WTC11 (cell line): Measurements from ENCODE around the gene FAF1.

Experiments used
- NFE2L1 ChIP-seq: sonication (generic); formaldehyde crosslinking; IDR thresholded peaks from 2 replicates; pipeline ENCODE4 v1.8.1; 2023; ENCODE audit warnings: missing genetic modification reagents
- OVOL2 ChIP-seq: fragments of 250-450 bp; sonication (Bioruptor Pico); IDR thresholded peaks from 2 replicates; pipeline ENCODE4 v1.9.0; 2021; ENCODE audit warnings: mild to moderate bottlenecking, borderline replicate concordance
- RELA ChIP-seq: sonication (generic); formaldehyde crosslinking; IDR thresholded peaks from 2 replicates; pipeline ENCODE4 v1.8.1; 2022; ENCODE audit warnings: missing genetic modification reagents, mild to moderate bottlenecking, borderline replicate concordance
- RORB ChIP-seq: fragments of 250-450 bp; sonication (Bioruptor Pico); IDR thresholded peaks from 2 replicates; pipeline ENCODE4 v1.9.0; 2021; ENCODE audit warnings: mild to moderate bottlenecking
- SP1 ChIP-seq: sonication (generic); formaldehyde crosslinking; conservative IDR thresholded peaks from 2 replicates; pipeline ENCODE4 v1.8.1; 2022; ENCODE audit warnings: missing genetic modification reagents
- TEAD4 ChIP-seq: sonication (generic); formaldehyde crosslinking; IDR thresholded peaks from 2 replicates; pipeline ENCODE4 v1.8.0; 2022; ENCODE audit warnings: mild to moderate bottlenecking, missing genetic modification reagents
- TF ChIP-seq, protein P1 (sequence below): fragments of 200-600 bp; IDR thresholded peaks from 2 replicates; pipeline ENCODE4 v1.8.0; 2022; ENCODE audit warnings: antibody characterized with exemption
- TF ChIP-seq, protein P2 (sequence below): sonication (generic); formaldehyde crosslinking; IDR thresholded peaks from 2 replicates; pipeline ENCODE4 v1.8.1; 2022; ENCODE audit warnings: mild to moderate bottlenecking, moderate library complexity, missing genetic modification reagents
- TF ChIP-seq, protein P3 (sequence below): sonication (generic); formaldehyde crosslinking; IDR thresholded peaks from 2 replicates; pipeline ENCODE4 v1.8.0; 2022; ENCODE audit warnings: mild to moderate bottlenecking, missing genetic modification reagents
- TF ChIP-seq, protein P4 (sequence below): fragments of 250-450 bp; sonication (Bioruptor Pico); conservative IDR thresholded peaks from 2 replicates; pipeline ENCODE4 v1.9.0; 2021; ENCODE audit warnings: mild to moderate bottlenecking
- TF ChIP-seq, protein P5 (sequence below): sonication (generic); formaldehyde crosslinking; IDR thresholded peaks from 2 replicates; pipeline ENCODE4 v1.8.1; 2022; ENCODE audit warnings: low read depth, mild to moderate bottlenecking, moderate library complexity, missing genetic modification reagents, borderline replicate concordance
- TF ChIP-seq, protein P6 (sequence below): sonication (generic); formaldehyde crosslinking; IDR thresholded peaks from 2 replicates; pipeline ENCODE4 v1.8.0; 2022; ENCODE audit warnings: mild to moderate bottlenecking, missing genetic modification reagents
- TF ChIP-seq, protein P7 (sequence below): sonication (generic); formaldehyde crosslinking; IDR thresholded peaks from 2 replicates; pipeline ENCODE4 v1.8.0; 2023; ENCODE audit warnings: missing genetic modification reagents

DNA sequence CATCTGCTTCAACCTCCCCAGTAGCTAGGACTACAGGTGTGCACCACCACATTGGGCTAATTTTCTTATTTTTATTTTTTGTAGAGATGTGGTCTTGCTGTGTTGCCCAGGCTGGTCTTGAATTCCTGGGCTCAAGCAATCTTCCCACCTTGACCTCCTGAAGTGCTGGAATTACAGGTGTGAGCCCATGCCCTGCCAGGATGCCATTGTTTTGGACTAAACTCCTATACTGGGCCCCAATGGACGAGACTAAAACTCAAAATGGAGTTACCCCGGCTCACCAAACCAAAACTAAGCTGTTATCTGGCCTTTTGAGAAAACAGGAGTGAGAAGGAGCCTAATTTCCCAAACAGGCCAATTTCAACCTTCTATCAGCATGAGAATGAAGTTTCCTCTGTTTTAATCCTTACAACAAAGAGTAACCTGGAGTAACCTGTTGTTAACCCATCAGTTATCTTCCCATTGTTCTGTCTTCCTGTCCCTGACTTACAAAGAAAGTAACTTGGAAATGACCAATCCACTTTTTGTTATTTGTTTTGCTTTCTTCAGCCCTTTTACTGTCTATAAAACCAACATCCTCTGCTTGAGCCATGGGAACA, 566.4 kb downstream of the FAF1 start:
- TF ChIP-seq RELA (CRISPR knock-in tag): no peak
- no peak for TF ChIP-seq RORB
- no peak for TF ChIP-seq NFE2L1
- TF ChIP-seq, protein P1, sequence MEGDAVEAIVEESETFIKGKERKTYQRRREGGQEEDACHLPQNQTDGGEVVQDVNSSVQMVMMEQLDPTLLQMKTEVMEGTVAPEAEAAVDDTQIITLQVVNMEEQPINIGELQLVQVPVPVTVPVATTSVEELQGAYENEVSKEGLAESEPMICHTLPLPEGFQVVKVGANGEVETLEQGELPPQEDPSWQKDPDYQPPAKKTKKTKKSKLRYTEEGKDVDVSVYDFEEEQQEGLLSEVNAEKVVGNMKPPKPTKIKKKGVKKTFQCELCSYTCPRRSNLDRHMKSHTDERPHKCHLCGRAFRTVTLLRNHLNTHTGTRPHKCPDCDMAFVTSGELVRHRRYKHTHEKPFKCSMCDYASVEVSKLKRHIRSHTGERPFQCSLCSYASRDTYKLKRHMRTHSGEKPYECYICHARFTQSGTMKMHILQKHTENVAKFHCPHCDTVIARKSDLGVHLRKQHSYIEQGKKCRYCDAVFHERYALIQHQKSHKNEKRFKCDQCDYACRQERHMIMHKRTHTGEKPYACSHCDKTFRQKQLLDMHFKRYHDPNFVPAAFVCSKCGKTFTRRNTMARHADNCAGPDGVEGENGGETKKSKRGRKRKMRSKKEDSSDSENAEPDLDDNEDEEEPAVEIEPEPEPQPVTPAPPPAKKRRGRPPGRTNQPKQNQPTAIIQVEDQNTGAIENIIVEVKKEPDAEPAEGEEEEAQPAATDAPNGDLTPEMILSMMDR: no peak
- TF ChIP-seq, protein P2, sequence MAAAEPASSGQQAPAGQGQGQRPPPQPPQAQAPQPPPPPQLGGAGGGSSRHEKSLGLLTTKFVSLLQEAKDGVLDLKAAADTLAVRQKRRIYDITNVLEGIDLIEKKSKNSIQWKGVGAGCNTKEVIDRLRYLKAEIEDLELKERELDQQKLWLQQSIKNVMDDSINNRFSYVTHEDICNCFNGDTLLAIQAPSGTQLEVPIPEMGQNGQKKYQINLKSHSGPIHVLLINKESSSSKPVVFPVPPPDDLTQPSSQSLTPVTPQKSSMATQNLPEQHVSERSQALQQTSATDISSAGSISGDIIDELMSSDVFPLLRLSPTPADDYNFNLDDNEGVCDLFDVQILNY: no peak
- TF ChIP-seq, protein P3, sequence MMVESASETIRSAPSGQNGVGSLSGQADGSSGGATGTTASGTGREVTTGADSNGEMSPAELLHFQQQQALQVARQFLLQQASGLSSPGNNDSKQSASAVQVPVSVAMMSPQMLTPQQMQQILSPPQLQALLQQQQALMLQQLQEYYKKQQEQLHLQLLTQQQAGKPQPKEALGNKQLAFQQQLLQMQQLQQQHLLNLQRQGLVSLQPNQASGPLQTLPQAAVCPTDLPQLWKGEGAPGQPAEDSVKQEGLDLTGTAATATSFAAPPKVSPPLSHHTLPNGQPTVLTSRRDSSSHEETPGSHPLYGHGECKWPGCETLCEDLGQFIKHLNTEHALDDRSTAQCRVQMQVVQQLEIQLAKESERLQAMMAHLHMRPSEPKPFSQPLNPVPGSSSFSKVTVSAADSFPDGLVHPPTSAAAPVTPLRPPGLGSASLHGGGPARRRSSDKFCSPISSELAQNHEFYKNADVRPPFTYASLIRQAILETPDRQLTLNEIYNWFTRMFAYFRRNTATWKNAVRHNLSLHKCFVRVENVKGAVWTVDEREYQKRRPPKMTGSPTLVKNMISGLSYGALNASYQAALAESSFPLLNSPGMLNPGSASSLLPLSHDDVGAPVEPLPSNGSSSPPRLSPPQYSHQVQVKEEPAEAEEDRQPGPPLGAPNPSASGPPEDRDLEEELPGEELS (CRISPR knock-in tag): no peak
- TF ChIP-seq SP1: no peak
- TF ChIP-seq, protein P4, sequence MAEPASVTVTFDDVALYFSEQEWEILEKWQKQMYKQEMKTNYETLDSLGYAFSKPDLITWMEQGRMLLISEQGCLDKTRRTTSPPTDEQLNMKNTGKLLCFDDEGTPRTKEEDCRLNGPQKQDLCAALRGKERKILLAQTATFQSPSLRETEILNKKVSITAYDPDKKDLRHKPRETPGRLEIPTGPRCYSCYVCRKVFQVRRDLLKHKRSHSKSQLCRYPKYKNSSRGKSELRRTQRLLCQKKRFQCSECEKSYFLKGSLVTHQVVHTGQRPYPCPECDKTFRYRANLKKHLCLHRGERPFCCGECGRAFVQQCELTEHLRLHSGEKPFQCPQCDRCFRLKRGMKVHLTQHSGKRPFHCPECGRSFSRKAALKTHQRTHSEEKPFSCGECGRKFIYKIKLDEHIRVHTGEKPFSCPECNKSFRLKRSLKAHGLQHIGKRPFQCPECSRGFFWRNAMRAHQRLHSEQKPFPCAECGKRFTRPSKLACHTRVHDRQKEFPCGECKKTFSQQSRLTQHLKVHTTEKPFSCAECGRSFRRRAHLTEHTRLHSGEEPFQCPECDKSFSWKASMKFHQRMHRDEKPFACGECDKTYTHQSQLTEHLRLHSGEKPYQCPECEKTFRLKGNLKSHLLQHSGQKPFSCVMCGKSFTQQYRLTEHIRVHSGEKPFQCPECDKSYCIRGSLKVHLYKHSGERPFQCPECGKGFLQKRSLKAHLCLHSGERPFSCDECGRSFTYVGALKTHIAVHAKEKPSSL (CRISPR knock-in tag): no peak
- TF ChIP-seq, protein P5, sequence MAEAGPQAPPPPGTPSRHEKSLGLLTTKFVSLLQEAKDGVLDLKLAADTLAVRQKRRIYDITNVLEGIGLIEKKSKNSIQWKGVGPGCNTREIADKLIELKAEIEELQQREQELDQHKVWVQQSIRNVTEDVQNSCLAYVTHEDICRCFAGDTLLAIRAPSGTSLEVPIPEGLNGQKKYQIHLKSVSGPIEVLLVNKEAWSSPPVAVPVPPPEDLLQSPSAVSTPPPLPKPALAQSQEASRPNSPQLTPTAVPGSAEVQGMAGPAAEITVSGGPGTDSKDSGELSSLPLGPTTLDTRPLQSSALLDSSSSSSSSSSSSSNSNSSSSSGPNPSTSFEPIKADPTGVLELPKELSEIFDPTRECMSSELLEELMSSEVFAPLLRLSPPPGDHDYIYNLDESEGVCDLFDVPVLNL: no peak
- no peak for TF ChIP-seq OVOL2 (CRISPR knock-in tag)
- TF ChIP-seq, protein P6, sequence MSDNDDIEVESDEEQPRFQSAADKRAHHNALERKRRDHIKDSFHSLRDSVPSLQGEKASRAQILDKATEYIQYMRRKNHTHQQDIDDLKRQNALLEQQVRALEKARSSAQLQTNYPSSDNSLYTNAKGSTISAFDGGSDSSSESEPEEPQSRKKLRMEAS (CRISPR knock-in tag): no peak
- no peak for TF ChIP-seq TEAD4
- TF ChIP-seq, protein P7, sequence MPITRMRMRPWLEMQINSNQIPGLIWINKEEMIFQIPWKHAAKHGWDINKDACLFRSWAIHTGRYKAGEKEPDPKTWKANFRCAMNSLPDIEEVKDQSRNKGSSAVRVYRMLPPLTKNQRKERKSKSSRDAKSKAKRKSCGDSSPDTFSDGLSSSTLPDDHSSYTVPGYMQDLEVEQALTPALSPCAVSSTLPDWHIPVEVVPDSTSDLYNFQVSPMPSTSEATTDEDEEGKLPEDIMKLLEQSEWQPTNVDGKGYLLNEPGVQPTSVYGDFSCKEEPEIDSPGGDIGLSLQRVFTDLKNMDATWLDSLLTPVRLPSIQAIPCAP (CRISPR knock-in tag): no peak
